ENCODE results near the gene CADPS2. TPM values are rescaled to one million over a fixed set of nuclear protein-coding genes. Genes with fewer than 3 reads are reported as not detected.

The CADPS2 gene
- total RNA-seq, 1 experiment from 2014 or later: 7.4 TPM

DNA sequence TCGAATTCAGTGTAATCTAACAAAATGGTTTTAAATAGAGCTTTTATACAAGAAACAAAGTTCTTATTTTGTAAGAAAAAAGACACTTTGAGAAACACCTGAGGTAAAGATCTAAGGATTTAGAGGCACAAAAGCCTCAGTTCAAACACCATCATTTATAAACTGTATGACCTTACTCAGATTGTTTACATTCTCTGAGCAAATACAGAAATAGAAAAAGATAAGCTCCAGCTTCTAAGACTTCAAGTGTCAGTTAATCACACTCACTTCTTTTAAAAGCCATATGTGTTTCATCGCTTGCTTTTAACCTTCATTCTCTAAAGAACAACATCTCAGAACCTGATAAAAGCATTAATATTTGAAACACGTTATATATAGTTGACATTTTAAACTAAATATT lies 27.9 kb downstream of the CADPS2 start:
- no peak for DNase-seq (ENCODE audit: unreplicated experiment)
- Mint-ChIP-seq H3K4me3 (ENCODE audit: unreplicated experiment) (no peak overlapping the region), H3K4me1 (ENCODE audit: insufficient read depth, unreplicated experiment) (no peaks in the 10 kb centered on the region), H3K27ac (ENCODE audit: low read depth, unreplicated experiment) (no peak overlapping the region), H3K9me3 (ENCODE audit: unreplicated experiment) (no peaks in the 10 kb centered on the region), H3K27me3 (ENCODE audit: insufficient read depth, unreplicated experiment) (no peaks in the 10 kb centered on the region), H3K36me3 (ENCODE audit: insufficient read depth, unreplicated experiment) (no peaks in the 10 kb centered on the region)
- CTCF ChIA-PET: no interaction called here
- intact Hi-C loops (cut with micrococcal nuclease): no loop called here
- TF ChIP-seq, protein P1, sequence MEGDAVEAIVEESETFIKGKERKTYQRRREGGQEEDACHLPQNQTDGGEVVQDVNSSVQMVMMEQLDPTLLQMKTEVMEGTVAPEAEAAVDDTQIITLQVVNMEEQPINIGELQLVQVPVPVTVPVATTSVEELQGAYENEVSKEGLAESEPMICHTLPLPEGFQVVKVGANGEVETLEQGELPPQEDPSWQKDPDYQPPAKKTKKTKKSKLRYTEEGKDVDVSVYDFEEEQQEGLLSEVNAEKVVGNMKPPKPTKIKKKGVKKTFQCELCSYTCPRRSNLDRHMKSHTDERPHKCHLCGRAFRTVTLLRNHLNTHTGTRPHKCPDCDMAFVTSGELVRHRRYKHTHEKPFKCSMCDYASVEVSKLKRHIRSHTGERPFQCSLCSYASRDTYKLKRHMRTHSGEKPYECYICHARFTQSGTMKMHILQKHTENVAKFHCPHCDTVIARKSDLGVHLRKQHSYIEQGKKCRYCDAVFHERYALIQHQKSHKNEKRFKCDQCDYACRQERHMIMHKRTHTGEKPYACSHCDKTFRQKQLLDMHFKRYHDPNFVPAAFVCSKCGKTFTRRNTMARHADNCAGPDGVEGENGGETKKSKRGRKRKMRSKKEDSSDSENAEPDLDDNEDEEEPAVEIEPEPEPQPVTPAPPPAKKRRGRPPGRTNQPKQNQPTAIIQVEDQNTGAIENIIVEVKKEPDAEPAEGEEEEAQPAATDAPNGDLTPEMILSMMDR (IDR thresholded peaks at IDR 0.05; ENCODE audit: unreplicated experiment): no peak
- BruUV-seq (replicated peaks): no TSS peak
- POLR2A ChIA-PET: interaction anchor here (1.4 kb wide), 1 partner anchor 28 kb away, joined by 4 read pairs; the partner anchor contains the start of gene CADPS2

DNA sequence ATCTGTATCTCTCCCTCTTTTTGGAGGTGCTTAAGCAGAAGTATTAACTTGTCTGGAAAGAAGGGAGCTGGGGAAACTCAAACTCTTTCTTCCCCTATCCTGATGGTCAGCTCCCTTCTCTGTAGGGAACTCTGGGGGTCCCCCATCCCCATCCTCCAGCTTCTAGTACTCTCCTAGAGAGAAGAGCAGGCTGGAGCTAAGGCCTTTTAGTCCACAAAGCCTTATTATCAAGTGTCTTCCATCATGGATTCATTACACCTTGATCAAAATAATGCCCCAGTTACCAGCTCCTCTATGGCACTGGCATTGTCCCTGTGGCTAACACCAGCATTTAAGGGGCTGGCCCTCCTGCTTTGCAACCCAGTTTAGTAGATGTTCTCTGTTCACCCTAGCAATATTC lies 35.7 kb downstream of the CADPS2 start:
- Mint-ChIP-seq H3K4me1 (ENCODE audit: insufficient read depth, unreplicated experiment) (no peaks in the 10 kb centered on the region), H3K27me3 (ENCODE audit: insufficient read depth, unreplicated experiment) (no peaks in the 10 kb centered on the region), H3K27ac (ENCODE audit: low read depth, unreplicated experiment) (no peak overlapping the region), H3K36me3 (ENCODE audit: insufficient read depth, unreplicated experiment) (no peaks in the 10 kb centered on the region), H3K9me3 (ENCODE audit: unreplicated experiment) (peaks cover 5% of the 10 kb centered on the region), H3K4me3 (ENCODE audit: unreplicated experiment) (no peak overlapping the region)
- no TSS peak for BruUV-seq (replicated peaks)
- intact Hi-C loops (cut with micrococcal nuclease): no loop called here
- DNase-seq (ENCODE audit: unreplicated experiment): no peak
- ChIA-PET POLR2A (no interaction called here), CTCF (interaction anchor here (0.6 kb wide), 1 partner anchor 40 kb away, joined by 3 read pairs; no protein-coding TSS in a partner anchor)
- TF ChIP-seq, protein P1 (IDR thresholded peaks at IDR 0.05; ENCODE audit: unreplicated experiment): no peak

DNA sequence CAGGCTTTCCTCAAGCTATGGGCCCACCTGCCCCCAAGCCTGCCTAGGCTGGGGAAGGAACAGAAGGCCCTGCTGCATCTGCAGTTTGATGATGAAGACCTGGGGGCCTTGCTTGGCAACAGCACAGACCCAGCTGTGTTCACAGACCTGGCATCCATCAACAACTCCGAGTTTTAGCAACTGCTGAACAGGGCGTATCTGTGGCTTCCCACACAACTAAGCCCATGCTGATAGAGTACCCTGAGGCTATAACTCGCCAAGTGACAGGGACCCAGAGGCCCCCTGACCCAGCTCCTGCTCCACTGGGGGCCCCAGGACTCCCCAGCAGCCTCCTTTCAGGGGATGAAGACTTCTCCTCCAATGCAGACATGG lies 36.3 kb downstream of the CADPS2 start:
- CTCF ChIA-PET: interaction anchor here (0.6 kb wide), 1 partner anchor 40 kb away, joined by 3 read pairs; no protein-coding TSS in a partner anchor
- TF ChIP-seq, protein P1 (IDR thresholded peaks at IDR 0.05; ENCODE audit: unreplicated experiment): no peak
- POLR2A ChIA-PET: no interaction called here
- BruUV-seq (replicated peaks): no TSS peak
- DNase-seq (ENCODE audit: unreplicated experiment): no peak
- Mint-ChIP-seq H3K9me3 (ENCODE audit: unreplicated experiment) (peaks cover 5% of the 10 kb centered on the region), H3K27ac (ENCODE audit: low read depth, unreplicated experiment) (no peak overlapping the region), H3K4me1 (ENCODE audit: insufficient read depth, unreplicated experiment) (no peaks in the 10 kb centered on the region), H3K27me3 (ENCODE audit: insufficient read depth, unreplicated experiment) (no peaks in the 10 kb centered on the region), H3K36me3 (ENCODE audit: insufficient read depth, unreplicated experiment) (no peaks in the 10 kb centered on the region), H3K4me3 (ENCODE audit: unreplicated experiment) (no peak overlapping the region)
- intact Hi-C loops (cut with micrococcal nuclease): no loop called here

DNA sequence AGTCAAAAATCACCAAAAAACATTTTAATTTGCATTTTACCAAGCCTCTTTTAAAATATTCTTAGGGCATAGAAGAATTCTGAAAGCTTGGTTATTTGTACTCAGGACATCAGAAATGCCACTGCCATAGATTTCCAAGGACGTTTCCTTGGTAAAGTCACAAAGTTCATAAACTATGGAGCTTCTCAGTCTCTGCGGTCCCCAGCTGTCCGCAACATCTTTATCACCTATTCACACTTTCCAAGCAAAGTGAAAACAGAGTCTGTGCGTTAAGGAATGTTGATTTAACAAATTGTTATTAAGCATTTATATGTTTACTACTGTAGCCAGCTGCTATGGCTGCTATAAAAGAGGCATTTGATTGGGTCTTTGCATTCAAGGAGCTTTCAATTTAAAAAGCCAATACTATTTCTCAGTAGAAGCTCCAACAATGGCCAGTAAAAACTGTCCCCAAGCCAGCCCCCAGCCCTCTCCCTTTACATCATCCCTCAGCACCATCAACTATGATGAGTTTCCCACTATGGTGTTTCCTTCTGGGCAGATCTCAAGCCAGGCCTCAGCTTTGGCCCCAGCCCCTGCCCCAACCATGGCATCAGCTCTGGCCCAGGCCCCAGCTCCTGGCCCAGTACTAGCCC lies 36.8 kb downstream of the CADPS2 start:
- Mint-ChIP-seq H3K27ac (ENCODE audit: low read depth, unreplicated experiment) (no peak overlapping the region), H3K36me3 (ENCODE audit: insufficient read depth, unreplicated experiment) (no peaks in the 10 kb centered on the region), H3K4me1 (ENCODE audit: insufficient read depth, unreplicated experiment) (peaks cover under 1% of the 10 kb centered on the region), H3K4me3 (ENCODE audit: unreplicated experiment) (no peak overlapping the region), H3K27me3 (ENCODE audit: insufficient read depth, unreplicated experiment) (no peaks in the 10 kb centered on the region), H3K9me3 (ENCODE audit: unreplicated experiment) (peaks cover 5% of the 10 kb centered on the region)
- ChIA-PET POLR2A (no interaction called here), CTCF (no interaction called here)
- intact Hi-C loops (cut with micrococcal nuclease): no loop called here
- TF ChIP-seq, protein P1 (IDR thresholded peaks at IDR 0.05; ENCODE audit: unreplicated experiment): no peak
- BruUV-seq (replicated peaks): no TSS peak
- DNase-seq (ENCODE audit: unreplicated experiment): no peak

All from MCF 10A (cell line).